Measurements from ENCODE around the gene CPLX1. TPM values are rescaled to one million over a fixed set of nuclear protein-coding genes. Genes with fewer than 3 reads are reported as not detected.
"Not testable (repeated sequence)": the region's sequence is repeated elsewhere in the genome, so short reads cannot be mapped to it uniquely, and the experiment has no call there.

CPLX1 gene
- total and polyA plus RNA-seq, 5 donors from 2014 or later, result 0.16 to 0.62 TPM; not detected in 3

GRCh38 chr4:742096-742741, 83.7 kb downstream of the CPLX1 start:
- no peaks in the 10 kb centered on the region for H3K27me3 ChIP-seq (ENCODE audit: control insufficient read depth, insufficient read depth, low read length)
- H3K4me1 ChIP-seq (ENCODE audit: control insufficient read depth, insufficient read depth, low read length, poor library complexity, severe bottlenecking), result no peaks in the 10 kb centered on the region
- no peaks in the 10 kb centered on the region for H3K9me3 ChIP-seq (ENCODE audit: control insufficient read depth in 2 of 2, low read length in 2 of 2)
- no peak overlapping the region for H3K27ac Mint-ChIP-seq
- peaks cover 0 to 5% (median 4%) of the 10 kb centered on the region in 4 donors for H3K4me1 Mint-ChIP-seq
- no peak overlapping the region for H3K27ac ChIP-seq (ENCODE audit: insufficient read depth, low read length, poor library complexity, severe bottlenecking)
- no peaks in the 10 kb centered on the region for H3K27me3 Mint-ChIP-seq
- H3K9me3 Mint-ChIP-seq, result no peaks in the 10 kb centered on the region
- H3K4me3 Mint-ChIP-seq, result no peak overlapping the region
- ATAC-seq (ENCODE audit: low read depth in 2 of 2), result peak in 1 of 2 donors; percentile 8
- H3K4me3 ChIP-seq (ENCODE audit: low read depth, low read length), result no peak overlapping the region
- H3K36me3 Mint-ChIP-seq, result peaks cover 12% of the 10 kb centered on the region
- peaks cover 15% of the 10 kb centered on the region for H3K36me3 ChIP-seq (ENCODE audit: control insufficient read depth, insufficient read depth, low read length)
- DNase-seq, result no peak

- Histone ChIP-seq H3K4me1 (ENCODE audit: control insufficient read depth, insufficient read depth, low read length, poor library complexity, severe bottlenecking) (no peaks in the 10 kb centered on the region), H3K4me3 (ENCODE audit: low read depth, low read length) (no peak overlapping the region), H3K27ac (ENCODE audit: insufficient read depth, low read length, poor library complexity, severe bottlenecking) (no peak overlapping the region), H3K27me3 (ENCODE audit: control insufficient read depth, insufficient read depth, low read length) (no peaks in the 10 kb centered on the region), H3K9me3 (ENCODE audit: control insufficient read depth in 2 of 2, low read length in 2 of 2) (no peaks in the 10 kb centered on the region), H3K36me3 (ENCODE audit: control insufficient read depth, insufficient read depth, low read length) (peaks cover 18% of the 10 kb centered on the region)
- Mint-ChIP-seq H3K9me3 (no peaks in the 10 kb centered on the region), H3K36me3 (peaks cover 14% of the 10 kb centered on the region), H3K27ac (no peak overlapping the region), H3K4me1 (peaks cover 0 to 5% (median 4%) of the 10 kb centered on the region in 4 donors), H3K27me3 (no peaks in the 10 kb centered on the region), H3K4me3 (no peak overlapping the region)
- ATAC-seq (ENCODE audit: low read depth in 2 of 2) (no peak), DNase-seq (no peak)
Observed at GRCh38 chr4:740656-741282, 85.2 kb downstream of the CPLX1 start.

- Mint-ChIP-seq H3K4me3 (no peak overlapping the region), H3K36me3 (peaks cover 17% of the 10 kb centered on the region), H3K27ac (no peak overlapping the region), H3K4me1 (peaks cover 0 to 5% (median 4%) of the 10 kb centered on the region in 4 donors), H3K27me3 (no peaks in the 10 kb centered on the region), H3K9me3 (no peaks in the 10 kb centered on the region)
- H3K4me1 ChIP-seq (ENCODE audit: control insufficient read depth, insufficient read depth, low read length, poor library complexity, severe bottlenecking), result no peaks in the 10 kb centered on the region
- H3K36me3 ChIP-seq (ENCODE audit: control insufficient read depth, insufficient read depth, low read length), result peaks cover 25% of the 10 kb centered on the region
- no peaks in the 10 kb centered on the region for H3K27me3 ChIP-seq (ENCODE audit: control insufficient read depth, insufficient read depth, low read length)
- DNase-seq, result no peak
- no peaks in the 10 kb centered on the region for H3K9me3 ChIP-seq (ENCODE audit: control insufficient read depth in 2 of 2, low read length in 2 of 2)
- H3K4me3 ChIP-seq (ENCODE audit: low read depth, low read length), result no peak overlapping the region
- H3K27ac ChIP-seq (ENCODE audit: insufficient read depth, low read length, poor library complexity, severe bottlenecking), result no peak overlapping the region
- no peak for ATAC-seq (ENCODE audit: low read depth in 2 of 2)
Observed at GRCh38 chr4:740011-740410, 85.9 kb downstream of the CPLX1 start.

GRCh38 chr4:739569-739968, 86.4 kb downstream of the CPLX1 start:
- peaks cover 29% of the 10 kb centered on the region for H3K36me3 ChIP-seq (ENCODE audit: control insufficient read depth, insufficient read depth, low read length)
- no peak for ATAC-seq (ENCODE audit: low read depth in 2 of 2)
- no peak overlapping the region for H3K4me3 ChIP-seq (ENCODE audit: low read depth, low read length)
- Mint-ChIP-seq H3K4me3 (no peak overlapping the region), H3K27me3 (no peaks in the 10 kb centered on the region), H3K9me3 (no peaks in the 10 kb centered on the region), H3K27ac (no peak overlapping the region), H3K36me3 (peaks cover 18% of the 10 kb centered on the region), H3K4me1 (peaks cover 0 to 5% (median 4%) of the 10 kb centered on the region in 4 donors)
- no peaks in the 10 kb centered on the region for H3K4me1 ChIP-seq (ENCODE audit: control insufficient read depth, insufficient read depth, low read length, poor library complexity, severe bottlenecking)
- H3K27me3 ChIP-seq (ENCODE audit: control insufficient read depth, insufficient read depth, low read length), result no peaks in the 10 kb centered on the region
- no peak for DNase-seq
- H3K27ac ChIP-seq (ENCODE audit: insufficient read depth, low read length, poor library complexity, severe bottlenecking), result no peak overlapping the region
- no peaks in the 10 kb centered on the region for H3K9me3 ChIP-seq (ENCODE audit: control insufficient read depth in 2 of 2, low read length in 2 of 2)

- Mint-ChIP-seq H3K27ac (no peak overlapping the region), H3K4me3 (no peak overlapping the region), H3K4me1 (peaks cover 0 to 5% (median 4%) of the 10 kb centered on the region in 4 donors), H3K27me3 (no peaks in the 10 kb centered on the region), H3K9me3 (no peaks in the 10 kb centered on the region), H3K36me3 (peaks cover 23% of the 10 kb centered on the region)
- no peak for ATAC-seq (ENCODE audit: low read depth in 2 of 2)
- Histone ChIP-seq H3K36me3 (ENCODE audit: control insufficient read depth, insufficient read depth, low read length) (peaks cover 36% of the 10 kb centered on the region), H3K27me3 (ENCODE audit: control insufficient read depth, insufficient read depth, low read length) (no peaks in the 10 kb centered on the region), H3K4me3 (ENCODE audit: low read depth, low read length) (no peak overlapping the region), H3K27ac (ENCODE audit: insufficient read depth, low read length, poor library complexity, severe bottlenecking) (no peak overlapping the region), H3K9me3 (ENCODE audit: control insufficient read depth in 2 of 2, low read length in 2 of 2) (no peaks in the 10 kb centered on the region), H3K4me1 (ENCODE audit: control insufficient read depth, insufficient read depth, low read length, poor library complexity, severe bottlenecking) (no peaks in the 10 kb centered on the region)
- no peak for DNase-seq
Observed at GRCh38 chr4:738781-739280, 87.1 kb downstream of the CPLX1 start.

- H3K27me3 ChIP-seq (ENCODE audit: control insufficient read depth, insufficient read depth, low read length); H3K9me3 ChIP-seq (ENCODE audit: control insufficient read depth in 2 of 2, low read length in 2 of 2); H3K4me3 Mint-ChIP-seq; H3K9me3 Mint-ChIP-seq; H3K4me1 Mint-ChIP-seq; H3K27ac Mint-ChIP-seq; H3K4me1 ChIP-seq (ENCODE audit: control insufficient read depth, insufficient read depth, low read length, poor library complexity, severe bottlenecking); H3K27me3 Mint-ChIP-seq; DNase-seq; H3K4me3 ChIP-seq (ENCODE audit: low read depth, low read length); ATAC-seq (ENCODE audit: low read depth in 2 of 2); H3K27ac ChIP-seq (ENCODE audit: insufficient read depth, low read length, poor library complexity, severe bottlenecking): not testable (repeated sequence)
- peaks cover 51% of the 10 kb centered on the region for H3K36me3 ChIP-seq (ENCODE audit: control insufficient read depth, insufficient read depth, low read length)
- peaks cover 28% of the 10 kb centered on the region for H3K36me3 Mint-ChIP-seq
Observed at GRCh38 chr4:736561-736960, 89.4 kb downstream of the CPLX1 start.

- DNase-seq, result no peak
- H3K27ac ChIP-seq (ENCODE audit: insufficient read depth, low read length, poor library complexity, severe bottlenecking), result no peak overlapping the region
- Mint-ChIP-seq H3K4me3 (no peak overlapping the region), H3K4me1 (no peaks in the 10 kb centered on the region), H3K27ac (no peak overlapping the region), H3K9me3 (no peaks in the 10 kb centered on the region), H3K36me3 (peaks cover 31% of the 10 kb centered on the region), H3K27me3 (no peaks in the 10 kb centered on the region)
- H3K36me3 ChIP-seq (ENCODE audit: control insufficient read depth, insufficient read depth, low read length), result peaks cover 52% of the 10 kb centered on the region
- ATAC-seq (ENCODE audit: low read depth in 2 of 2), result no peak
- H3K4me1 ChIP-seq (ENCODE audit: control insufficient read depth, insufficient read depth, low read length, poor library complexity, severe bottlenecking), result no peaks in the 10 kb centered on the region
- H3K9me3 ChIP-seq (ENCODE audit: control insufficient read depth in 2 of 2, low read length in 2 of 2), result no peaks in the 10 kb centered on the region
- H3K27me3 ChIP-seq (ENCODE audit: control insufficient read depth, insufficient read depth, low read length), result no peaks in the 10 kb centered on the region
- no peak overlapping the region for H3K4me3 ChIP-seq (ENCODE audit: low read depth, low read length)
Observed at GRCh38 chr4:735583-735982, 90.3 kb downstream of the CPLX1 start.

Measured in CD4-positive, CD25-positive, alpha-beta regulatory T cell (primary cell).